Measurements from ENCODE around the gene CD74. TPM values are rescaled to one million over a fixed set of nuclear protein-coding genes. Genes with fewer than 3 reads are reported as not detected.

The CD74 gene
- total RNA-seq, 1 experiment from 2014 or later = 0.22 TPM

DNA sequence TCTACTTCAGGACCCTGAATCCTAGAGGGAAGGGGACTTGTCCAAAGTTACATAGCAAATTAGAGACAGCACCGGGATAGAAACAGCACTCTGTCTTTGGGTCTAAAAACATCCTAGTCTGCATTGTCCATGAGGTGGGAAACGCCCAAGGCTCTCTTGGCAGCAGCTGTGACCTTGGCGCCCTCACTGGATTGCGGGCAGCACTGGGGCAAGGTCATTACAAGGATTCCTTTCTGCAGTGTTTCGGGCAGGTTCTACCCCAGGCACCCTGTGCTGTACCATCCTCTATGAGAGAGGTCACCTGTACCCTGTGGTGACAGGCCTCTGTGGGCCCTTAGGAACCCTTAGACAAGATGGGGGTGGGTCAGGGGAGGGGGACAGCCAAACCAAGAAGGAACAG lies 8.6 kb downstream of the CD74 start:
- no peaks in the 10 kb centered on the region for H3F3A ChIP-seq (ENCODE audit: low read length, unreplicated experiment)
- no peak overlapping the region for H3K9ac ChIP-seq (ENCODE audit: low read length)
- intact Hi-C loops (cut with micrococcal nuclease) = no loop called here
- CTCF ChIA-PET = no interaction called here
- H3K9me2 ChIP-seq (replicated peaks; ENCODE audit: low read length) = no peaks in the 10 kb centered on the region
- no peak overlapping the region for H3K4me2 ChIP-seq (ENCODE audit: low read length)
- POLR2A ChIA-PET (ENCODE audit: unreplicated experiment) = no interaction called here
- DNase-seq (no peak), ATAC-seq (no peak)
- no peak overlapping the region for H2AFZ ChIP-seq (ENCODE audit: low read length)
- H3K4me1 ChIP-seq (ENCODE audit: insufficient read depth, low read length) = no peaks in the 10 kb centered on the region
- no peaks in the 10 kb centered on the region for H4K20me1 ChIP-seq (ENCODE audit: low read length)
- no TSS peak for BruUV-seq (replicated peaks)
- peaks cover 12% of the 10 kb centered on the region; the same call in 1 of the 2 replicates for H3K36me3 ChIP-seq (ENCODE audit: low read depth, low read length)
- H3K9me3 ChIP-seq (ENCODE audit: low read length) = no peaks in the 10 kb centered on the region
- no peak overlapping the region for H3K4me3 ChIP-seq (ENCODE audit: low read length)
- TF ChIP-seq EZH2phosphoT487 (IDR thresholded peaks at IDR 0.05; ENCODE audit: borderline replicate concordance, low read length) (no peak), EZH2 (IDR thresholded peaks at IDR 0.05; ENCODE audit: low read length, unreplicated experiment) (no peak)
- TF ChIP-seq, protein P1, sequence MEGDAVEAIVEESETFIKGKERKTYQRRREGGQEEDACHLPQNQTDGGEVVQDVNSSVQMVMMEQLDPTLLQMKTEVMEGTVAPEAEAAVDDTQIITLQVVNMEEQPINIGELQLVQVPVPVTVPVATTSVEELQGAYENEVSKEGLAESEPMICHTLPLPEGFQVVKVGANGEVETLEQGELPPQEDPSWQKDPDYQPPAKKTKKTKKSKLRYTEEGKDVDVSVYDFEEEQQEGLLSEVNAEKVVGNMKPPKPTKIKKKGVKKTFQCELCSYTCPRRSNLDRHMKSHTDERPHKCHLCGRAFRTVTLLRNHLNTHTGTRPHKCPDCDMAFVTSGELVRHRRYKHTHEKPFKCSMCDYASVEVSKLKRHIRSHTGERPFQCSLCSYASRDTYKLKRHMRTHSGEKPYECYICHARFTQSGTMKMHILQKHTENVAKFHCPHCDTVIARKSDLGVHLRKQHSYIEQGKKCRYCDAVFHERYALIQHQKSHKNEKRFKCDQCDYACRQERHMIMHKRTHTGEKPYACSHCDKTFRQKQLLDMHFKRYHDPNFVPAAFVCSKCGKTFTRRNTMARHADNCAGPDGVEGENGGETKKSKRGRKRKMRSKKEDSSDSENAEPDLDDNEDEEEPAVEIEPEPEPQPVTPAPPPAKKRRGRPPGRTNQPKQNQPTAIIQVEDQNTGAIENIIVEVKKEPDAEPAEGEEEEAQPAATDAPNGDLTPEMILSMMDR (conservative IDR thresholded peaks at IDR 0.05; ENCODE audit: low read depth, low read length) = no peak
- no peak overlapping the region for H3K27ac ChIP-seq (ENCODE audit: low read length)
- no peaks in the 10 kb centered on the region for H3K79me2 ChIP-seq (ENCODE audit: low read length)
- no peaks in the 10 kb centered on the region for H3K27me3 ChIP-seq (ENCODE audit: low read length)

DNA sequence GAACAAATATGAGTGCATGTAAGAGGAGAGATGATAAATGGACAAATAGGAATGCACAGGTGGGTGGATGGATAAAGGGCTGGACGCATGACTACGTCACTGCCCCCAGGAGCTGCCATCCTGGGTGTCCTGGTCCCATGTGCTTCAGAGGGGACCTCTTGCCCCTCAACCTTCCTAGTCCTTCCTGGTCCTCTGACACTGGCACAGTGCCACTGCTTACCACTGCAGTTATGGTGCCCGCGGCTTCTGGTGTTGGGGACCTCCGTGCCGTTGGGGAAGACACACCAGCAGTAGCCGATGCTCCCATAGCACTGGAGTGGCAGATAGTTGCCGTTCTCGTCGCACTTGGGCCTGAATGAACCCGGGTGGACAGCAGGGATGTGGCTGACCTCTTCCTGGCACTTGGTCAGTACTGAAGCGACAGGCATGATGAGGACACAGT lies 9.8 kb downstream of the CD74 start:
- no peak for DNase-seq
- Histone ChIP-seq H3K4me3 (ENCODE audit: low read length) (no peak overlapping the region), H3K36me3 (ENCODE audit: low read depth, low read length) (peaks cover 22% of the 10 kb centered on the region), H3K4me2 (ENCODE audit: low read length) (no peak overlapping the region), H3F3A (ENCODE audit: low read length, unreplicated experiment) (no peaks in the 10 kb centered on the region), H4K20me1 (ENCODE audit: low read length) (no peaks in the 10 kb centered on the region), H3K27me3 (ENCODE audit: low read length) (no peaks in the 10 kb centered on the region), H3K4me1 (ENCODE audit: insufficient read depth, low read length) (no peaks in the 10 kb centered on the region), H3K27ac (ENCODE audit: low read length) (no peak overlapping the region), H3K9me2 (replicated peaks; ENCODE audit: low read length) (no peaks in the 10 kb centered on the region), H3K79me2 (ENCODE audit: low read length) (no peaks in the 10 kb centered on the region), H3K9ac (ENCODE audit: low read length) (no peak overlapping the region), H2AFZ (ENCODE audit: low read length) (no peak overlapping the region), H3K9me3 (ENCODE audit: low read length) (no peaks in the 10 kb centered on the region)
- ATAC-seq = no peak
- no TSS peak for BruUV-seq (replicated peaks)
- TF ChIP-seq EZH2phosphoT487 (IDR thresholded peaks at IDR 0.05; ENCODE audit: borderline replicate concordance, low read length) (no peak), EZH2 (IDR thresholded peaks at IDR 0.05; ENCODE audit: low read length, unreplicated experiment) (no peak)
- TF ChIP-seq, protein P1 (conservative IDR thresholded peaks at IDR 0.05; ENCODE audit: low read depth, low read length) = no peak
- ChIA-PET CTCF (no interaction called here), POLR2A (ENCODE audit: unreplicated experiment) (no interaction called here)
- intact Hi-C loops (cut with micrococcal nuclease) = no loop called here

DNA sequence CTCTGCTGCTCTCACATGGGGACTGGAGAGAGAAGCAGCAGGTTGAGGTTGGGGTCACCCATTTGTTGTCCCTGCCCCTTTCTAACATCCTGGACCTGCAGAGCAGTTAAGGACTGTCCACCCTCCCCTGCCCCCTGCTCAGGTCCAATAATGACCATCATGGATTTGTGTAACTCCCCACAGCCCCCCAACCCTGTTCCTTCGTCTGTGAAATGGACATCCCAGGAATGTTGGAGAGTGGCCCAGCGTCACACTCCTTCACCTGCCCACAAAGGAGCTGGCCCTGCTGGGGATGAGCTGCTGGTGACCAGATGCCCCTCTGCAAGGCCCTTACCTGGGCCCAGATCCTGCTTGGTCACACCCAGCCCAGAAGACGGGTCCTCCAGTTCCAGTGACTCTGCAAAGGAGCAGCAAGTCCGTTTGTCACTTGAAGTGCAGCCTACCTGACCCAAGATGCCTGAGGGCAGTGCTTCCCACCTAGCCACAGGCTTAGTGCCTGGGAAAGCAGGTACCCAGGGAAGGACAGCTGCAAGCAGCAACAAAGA lies 10.4 kb downstream of the CD74 start:
- Histone ChIP-seq H3K27me3 (ENCODE audit: low read length) (no peaks in the 10 kb centered on the region), H4K20me1 (ENCODE audit: low read length) (no peaks in the 10 kb centered on the region), H3F3A (ENCODE audit: low read length, unreplicated experiment) (no peaks in the 10 kb centered on the region), H3K9ac (ENCODE audit: low read length) (no peak overlapping the region), H3K9me3 (ENCODE audit: low read length) (no peaks in the 10 kb centered on the region), H3K36me3 (ENCODE audit: low read depth, low read length) (peaks cover 26% of the 10 kb centered on the region), H3K9me2 (replicated peaks; ENCODE audit: low read length) (no peaks in the 10 kb centered on the region), H3K4me2 (ENCODE audit: low read length) (no peak overlapping the region), H3K79me2 (ENCODE audit: low read length) (no peaks in the 10 kb centered on the region), H2AFZ (ENCODE audit: low read length) (no peak overlapping the region), H3K4me3 (ENCODE audit: low read length) (no peak overlapping the region), H3K27ac (ENCODE audit: low read length) (no peak overlapping the region), H3K4me1 (ENCODE audit: insufficient read depth, low read length) (no peaks in the 10 kb centered on the region)
- BruUV-seq (replicated peaks) = no TSS peak
- TF ChIP-seq EZH2phosphoT487 (IDR thresholded peaks at IDR 0.05; ENCODE audit: borderline replicate concordance, low read length) = no peak
- TF ChIP-seq EZH2 (IDR thresholded peaks at IDR 0.05; ENCODE audit: low read length, unreplicated experiment) = no peak
- TF ChIP-seq, protein P1 (conservative IDR thresholded peaks at IDR 0.05; ENCODE audit: low read depth, low read length) = no peak
- CTCF ChIA-PET = no interaction called here
- no peak for ATAC-seq
- POLR2A ChIA-PET (ENCODE audit: unreplicated experiment) = no interaction called here
- DNase-seq = no peak
- intact Hi-C loops (cut with micrococcal nuclease) = no loop called here

Data from PC-3 (cell line).